GM19372 (cell line): ENCODE results near the gene DNPEP.

Experiments
- ATAC-seq: cut with Tn5 transposase; IDR thresholded peaks from one replicate; pipeline ENCODE4 v1.9.1; 2021; ENCODE audit warnings: mild to moderate bottlenecking, low read depth, moderate library complexity; ENCODE audit not compliant: unreplicated experiment

DNPEP gene

GRCh38 chr2:219387306-219388120 lies at the start of gene DNPEP:
Gene DNPEP (minus strand): TSS chr2:219387912. CDS start chr2:219387794, 118 bp downstream.
- ATAC-seq = peak; percentile 50

- no peak for ATAC-seq
Measured at GRCh38 chr2:219437141-219437540, 49.4 kb upstream of the DNPEP start.

GRCh38 chr2:219436491-219436890 lies 48.8 kb upstream of the DNPEP start:
- ATAC-seq = no peak

- no peak for ATAC-seq
Measured at GRCh38 chr2:219435701-219436100, 48.0 kb upstream of the DNPEP start.

GRCh38 chr2:219434718-219435525 lies 47.2 kb upstream of the DNPEP start, which contains the start of gene SPEG:
Gene SPEG (plus strand): TSS chr2:219434843. CDS start chr2:219434978, 135 bp downstream.
- no peak for ATAC-seq

GRCh38 chr2:219434468-219434717 lies 46.7 kb upstream of the DNPEP start:
- ATAC-seq = no peak

GRCh38 chr2:219433666-219434467 lies 46.2 kb upstream of the DNPEP start:
- ATAC-seq = no peak

GRCh38 chr2:219430633-219431615 lies 43.2 kb upstream of the DNPEP start:
- no peak for ATAC-seq

GRCh38 chr2:219429958-219430606 lies 42.4 kb upstream of the DNPEP start:
- ATAC-seq = no peak

GRCh38 chr2:219428469-219428868 lies 40.8 kb upstream of the DNPEP start:
- no peak for ATAC-seq

GRCh38 chr2:219426534-219427136 lies 38.9 kb upstream of the DNPEP start:
- ATAC-seq = no peak

GRCh38 chr2:219426068-219426443 lies 38.3 kb upstream of the DNPEP start:
- no peak for ATAC-seq

- ATAC-seq = no peak
Measured at GRCh38 chr2:219425238-219426067, 37.7 kb upstream of the DNPEP start.

- no peak for ATAC-seq
Measured at GRCh38 chr2:219423652-219424377, 36.1 kb upstream of the DNPEP start.

GRCh38 chr2:219422952-219423534 lies 35.3 kb upstream of the DNPEP start:
- ATAC-seq = no peak

GRCh38 chr2:219421323-219421722 lies 33.6 kb upstream of the DNPEP start:
- ATAC-seq = no peak

GRCh38 chr2:219420687-219421086 lies 33.0 kb upstream of the DNPEP start:
- ATAC-seq = no peak
